Keratinocyte (primary cell): Measurements from ENCODE around the gene DVL1.

Experiments
- EZH2 ChIP-seq: IDR thresholded peaks from one replicate; pipeline ENCODE4 v1.6.1; 2012; ENCODE audit warnings: inconsistent platforms, mild to moderate bottlenecking, low read length, moderate library complexity
- TF ChIP-seq, protein P1 (sequence below), 3 experiments: IDR thresholded peaks in 1 of 3; conservative IDR thresholded peaks in 1 of 3; optimal IDR thresholded peaks in 1 of 3; 2 replicates in 2 of 3; 3 replicates in 1 of 3; pipeline versions ENCODE3 to v1.5.1; 2011; ENCODE audit warnings: low read length in 3 of 3, mild to moderate bottlenecking in 3 of 3, moderate library complexity in 2 of 3, control low read depth in 1 of 3, inconsistent platforms in 1 of 3; ENCODE audit not compliant: insufficient read depth in 2 of 3; ENCODE audit errors: extremely low read depth in 1 of 3

GRCh38 chr1:1371746-1372711 is 22.8 kb upstream of the DVL1 start:
- TF ChIP-seq, protein P1, sequence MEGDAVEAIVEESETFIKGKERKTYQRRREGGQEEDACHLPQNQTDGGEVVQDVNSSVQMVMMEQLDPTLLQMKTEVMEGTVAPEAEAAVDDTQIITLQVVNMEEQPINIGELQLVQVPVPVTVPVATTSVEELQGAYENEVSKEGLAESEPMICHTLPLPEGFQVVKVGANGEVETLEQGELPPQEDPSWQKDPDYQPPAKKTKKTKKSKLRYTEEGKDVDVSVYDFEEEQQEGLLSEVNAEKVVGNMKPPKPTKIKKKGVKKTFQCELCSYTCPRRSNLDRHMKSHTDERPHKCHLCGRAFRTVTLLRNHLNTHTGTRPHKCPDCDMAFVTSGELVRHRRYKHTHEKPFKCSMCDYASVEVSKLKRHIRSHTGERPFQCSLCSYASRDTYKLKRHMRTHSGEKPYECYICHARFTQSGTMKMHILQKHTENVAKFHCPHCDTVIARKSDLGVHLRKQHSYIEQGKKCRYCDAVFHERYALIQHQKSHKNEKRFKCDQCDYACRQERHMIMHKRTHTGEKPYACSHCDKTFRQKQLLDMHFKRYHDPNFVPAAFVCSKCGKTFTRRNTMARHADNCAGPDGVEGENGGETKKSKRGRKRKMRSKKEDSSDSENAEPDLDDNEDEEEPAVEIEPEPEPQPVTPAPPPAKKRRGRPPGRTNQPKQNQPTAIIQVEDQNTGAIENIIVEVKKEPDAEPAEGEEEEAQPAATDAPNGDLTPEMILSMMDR (optimal IDR thresholded peaks at IDR 0.05 in 1 of 3, IDR thresholded peaks at IDR 0.05 in 1 of 3, conservative IDR thresholded peaks at IDR 0.05 in 1 of 3; ENCODE audit: extremely low read depth in 1 of 3, insufficient read depth in 2 of 3, low read length in 3 of 3), result peak; percentile 74 to 98 (median 76)
- no peak for TF ChIP-seq EZH2
